ENCODE measurements around the gene ESR2.
"Not testable (repeated sequence)": the region's sequence is repeated elsewhere in the genome, so short reads cannot be mapped to it uniquely, and the experiment has no call there.

Gene ESR2

DNA sequence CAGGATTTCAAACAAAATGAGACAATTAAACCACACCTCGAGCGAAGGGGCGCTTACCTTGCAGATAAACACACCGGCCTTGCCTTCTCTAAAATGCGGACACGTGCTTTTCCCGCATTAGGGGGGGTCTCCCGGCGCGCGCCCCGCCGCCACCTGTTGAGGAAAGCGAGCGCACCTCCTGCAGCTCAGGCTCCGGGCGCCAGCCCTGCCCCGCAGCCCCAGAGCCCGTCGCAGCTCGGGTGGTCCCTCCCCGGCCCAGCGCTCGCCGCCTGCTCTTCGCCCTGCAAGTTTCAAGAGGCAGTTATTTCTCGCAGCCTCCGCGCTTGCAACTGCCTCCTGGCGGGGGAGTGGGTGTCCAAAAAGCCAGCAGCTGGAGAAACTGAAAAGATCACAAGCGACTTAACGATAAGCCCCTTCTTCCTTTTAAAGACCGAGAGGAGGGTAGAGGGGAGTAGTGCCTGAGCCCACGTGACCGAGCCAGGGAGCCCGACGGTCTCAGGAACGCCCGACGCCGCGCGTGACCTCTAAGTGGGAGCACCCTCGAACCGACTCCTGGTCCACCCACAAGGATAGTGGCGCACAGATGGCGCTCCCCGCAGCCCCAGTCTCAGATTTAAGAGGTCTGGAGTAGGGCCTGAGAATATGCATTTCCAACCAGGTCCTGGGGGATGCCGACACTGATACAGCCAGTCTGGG lies at the start of gene ESR2:
TSS of gene ESR2 (minus strand) at position 396 of the 696 bp plus-strand sequence. CDS start 11,386 bp downstream, outside the sequence.
- in situ Hi-C loops (cut with HindIII; ENCODE audit: low sequenced_read_pairs) = no loop called here

DNA sequence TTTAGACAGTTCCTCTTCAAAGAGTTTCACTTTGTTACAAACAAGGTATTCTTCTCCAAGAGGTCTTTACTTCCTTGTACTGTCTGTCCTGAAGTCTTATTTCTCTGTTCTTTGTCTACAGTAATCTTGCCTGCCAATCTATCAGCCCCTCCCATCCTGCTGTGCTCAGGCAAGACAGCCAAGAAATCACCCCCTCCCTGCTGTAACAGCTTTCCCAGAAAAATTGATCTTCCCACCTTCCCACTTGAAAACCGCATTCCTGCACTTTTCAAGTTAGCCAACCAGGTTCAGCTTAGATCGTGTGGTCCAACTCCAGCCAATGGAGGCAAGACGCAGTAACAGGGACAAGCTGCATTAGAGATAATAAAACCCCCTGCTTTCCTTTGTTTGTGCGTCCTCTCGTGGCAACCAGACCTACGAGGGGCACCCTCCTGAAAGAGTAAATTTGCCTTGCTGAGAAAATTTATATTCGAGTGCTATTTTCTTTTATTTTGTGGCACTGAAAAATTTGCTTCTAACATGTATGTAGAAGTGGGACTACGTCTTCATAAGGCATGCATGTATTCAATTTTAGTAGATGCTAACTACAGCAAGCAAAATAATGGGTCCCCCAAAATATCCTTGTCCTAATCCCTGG lies 46.5 kb upstream of the ESR2 start:
- in situ Hi-C loops (cut with HindIII; ENCODE audit: low sequenced_read_pairs) = no loop called here

DNA sequence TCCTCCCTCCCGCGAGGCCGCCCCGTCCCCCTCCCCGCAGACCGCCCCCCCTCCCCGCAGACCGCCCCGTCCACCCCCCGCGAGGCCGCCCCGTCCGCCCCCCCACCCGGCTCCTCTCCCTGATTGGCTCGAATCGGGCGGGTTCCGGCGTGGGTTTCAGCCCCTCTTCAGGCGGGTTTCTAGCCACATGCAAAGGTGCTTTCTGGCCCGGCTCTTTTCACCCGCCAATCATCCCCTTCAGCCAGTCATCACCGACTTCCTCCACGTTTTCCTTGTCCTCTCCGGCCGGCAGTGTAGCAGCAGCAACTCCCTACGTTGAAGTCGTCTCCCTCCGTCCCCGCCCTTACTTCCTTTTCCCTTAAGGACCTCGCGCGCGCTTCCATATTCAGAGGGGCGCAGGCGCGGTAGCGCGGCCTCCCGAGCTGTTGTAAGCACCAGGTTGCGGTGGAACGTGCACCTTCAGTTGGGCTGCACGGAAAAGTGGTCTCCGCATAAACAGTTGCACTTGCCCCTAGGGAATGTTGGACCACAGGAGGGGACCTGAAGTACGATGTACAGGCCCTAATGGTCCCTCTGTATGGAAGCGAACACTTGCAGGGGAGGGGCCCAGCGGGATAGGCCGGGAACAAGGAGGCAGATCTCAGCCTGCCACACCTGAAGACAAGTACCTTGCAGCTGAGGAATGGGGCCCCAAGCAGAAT lies 44.6 kb upstream of the ESR2 start:
- in situ Hi-C loops (cut with HindIII; ENCODE audit: low sequenced_read_pairs) = no loop called here

DNA sequence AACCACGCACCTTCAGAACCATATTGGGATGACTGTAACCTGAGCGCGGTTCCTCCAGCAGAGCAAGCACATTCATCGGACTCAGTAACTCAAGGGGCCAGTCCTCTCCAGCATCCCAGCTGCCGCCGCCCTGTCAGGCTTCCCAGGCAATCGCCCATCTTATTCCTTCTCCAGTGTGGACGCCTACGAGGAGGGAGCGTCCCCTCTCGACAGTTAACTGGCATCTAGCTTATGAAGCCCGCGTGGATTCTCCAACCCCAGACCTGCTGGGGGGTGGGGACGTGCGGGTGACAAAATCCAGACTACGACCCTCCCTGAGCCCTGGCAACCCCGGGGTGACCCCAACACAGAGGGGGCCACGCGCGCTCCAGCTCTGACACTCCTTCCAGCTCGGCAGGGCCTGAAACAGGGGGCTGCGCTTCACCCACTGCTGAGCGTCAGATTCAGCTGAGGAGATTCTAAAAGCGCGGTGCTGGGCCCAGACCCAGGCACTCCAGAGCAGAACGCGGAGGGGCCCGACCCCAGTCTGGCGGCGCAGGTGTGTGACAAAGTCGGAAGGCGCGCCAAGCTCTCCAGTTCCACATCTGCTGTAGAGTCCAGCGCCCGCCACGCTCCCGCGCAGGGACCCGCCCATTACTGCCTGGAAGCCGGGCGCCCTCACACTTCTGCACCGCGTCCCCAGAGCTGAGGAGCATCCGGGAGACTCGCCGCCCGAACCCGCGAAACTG lies 43.9 kb upstream of the ESR2 start:
- in situ Hi-C loops (cut with HindIII; ENCODE audit: low sequenced_read_pairs) = no loop called here

DNA sequence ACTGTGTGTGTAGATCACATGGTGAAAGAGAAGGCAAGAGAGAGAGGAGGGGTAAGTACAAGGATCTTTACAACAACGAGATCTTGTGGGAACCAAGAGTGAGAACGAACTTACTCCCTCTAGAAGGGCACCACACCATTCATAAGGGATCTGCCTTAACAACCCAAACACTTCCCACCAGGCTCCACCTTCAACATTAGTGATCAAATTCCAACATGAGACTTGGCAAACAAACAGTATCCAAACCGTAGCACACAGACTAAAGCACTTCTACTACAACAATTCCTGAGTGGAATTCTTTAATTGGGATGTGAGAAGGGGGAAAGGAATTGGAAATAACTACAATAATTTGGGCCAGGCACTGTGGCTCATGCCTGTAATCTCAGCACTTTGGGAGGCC lies 35.0 kb upstream of the ESR2 start:
- in situ Hi-C loops (cut with HindIII; ENCODE audit: low sequenced_read_pairs) = no loop called here

DNA sequence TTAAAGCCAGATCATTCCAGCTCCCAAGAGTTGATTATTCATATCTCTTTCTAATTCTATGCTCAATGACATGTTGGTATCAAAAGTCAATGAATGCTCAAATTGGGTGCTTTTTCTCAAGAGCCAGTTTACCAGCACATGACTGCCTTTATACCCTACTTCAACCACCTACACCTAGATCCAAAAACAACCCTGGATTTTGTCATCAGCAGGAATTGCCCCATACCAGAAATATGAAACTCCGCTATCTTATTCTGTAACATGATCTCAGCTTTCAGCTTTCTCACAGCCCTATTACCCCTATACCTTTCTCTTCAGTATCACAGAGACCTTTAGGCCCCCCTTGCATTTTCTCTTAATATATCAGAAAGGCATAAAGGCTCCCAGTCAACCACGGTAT lies 32.3 kb upstream of the ESR2 start:
- in situ Hi-C loops (cut with HindIII; ENCODE audit: low sequenced_read_pairs) = no loop called here

DNA sequence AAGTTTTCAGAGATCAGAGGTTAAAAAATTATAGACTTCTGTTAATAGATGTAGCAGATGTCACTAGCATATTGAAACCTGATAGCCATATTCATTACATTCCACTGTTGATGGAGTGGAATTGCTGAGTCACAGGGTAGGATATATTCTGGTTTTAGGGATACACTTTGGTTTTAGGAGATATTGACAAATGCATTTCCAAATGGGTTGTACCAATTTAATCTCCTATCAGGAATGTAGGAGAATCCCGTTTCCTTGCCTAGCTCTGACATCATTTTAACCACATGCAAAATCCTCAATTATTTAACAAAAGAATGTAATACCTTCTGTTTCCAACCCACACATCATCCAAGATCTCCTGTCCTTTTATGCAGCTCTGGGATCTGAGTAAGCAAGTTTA lies 30.7 kb upstream of the ESR2 start:
- in situ Hi-C loops (cut with HindIII; ENCODE audit: low sequenced_read_pairs) = no loop called here

DNA sequence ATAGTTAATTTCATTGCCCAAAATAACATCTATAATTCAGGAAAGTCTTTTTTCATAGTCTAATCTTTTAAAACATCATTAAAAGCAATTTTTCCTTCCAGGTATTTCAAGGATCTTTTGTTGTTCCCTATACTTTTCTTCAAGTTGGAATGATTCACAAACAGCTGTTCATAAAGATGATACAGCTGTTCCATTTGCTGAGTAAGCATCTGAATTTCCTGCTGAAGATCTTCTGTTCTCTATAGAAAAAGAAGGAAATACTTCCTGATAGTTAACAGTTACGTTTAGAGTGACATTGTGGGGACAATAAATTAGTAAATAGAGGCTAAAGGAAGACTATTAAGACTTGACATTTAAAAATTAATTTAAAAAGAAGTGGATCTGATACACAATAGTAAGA lies 30.3 kb upstream of the ESR2 start:
- in situ Hi-C loops (cut with HindIII; ENCODE audit: low sequenced_read_pairs) = no loop called here

DNA sequence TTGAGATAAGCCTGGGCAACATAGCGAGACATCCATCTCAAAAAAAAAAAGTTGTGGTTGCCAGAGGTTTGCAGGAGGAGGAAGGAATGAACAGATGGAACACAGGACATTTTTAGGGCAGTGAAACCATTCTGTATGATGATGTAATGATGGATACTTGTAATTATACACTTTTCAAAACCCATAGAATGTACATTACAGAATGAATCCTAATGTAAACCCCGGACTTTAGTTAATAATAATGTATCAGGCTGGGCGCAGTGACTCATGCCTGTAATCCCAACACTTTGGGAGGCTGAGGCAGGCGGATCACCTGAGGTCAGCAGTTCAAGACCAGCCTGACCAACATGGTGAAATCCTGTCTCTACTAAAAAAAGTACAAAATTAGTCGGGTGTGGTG lies 26.2 kb upstream of the ESR2 start:
- in situ Hi-C loops (cut with HindIII; ENCODE audit: low sequenced_read_pairs) = not testable (repeated sequence)

DNA sequence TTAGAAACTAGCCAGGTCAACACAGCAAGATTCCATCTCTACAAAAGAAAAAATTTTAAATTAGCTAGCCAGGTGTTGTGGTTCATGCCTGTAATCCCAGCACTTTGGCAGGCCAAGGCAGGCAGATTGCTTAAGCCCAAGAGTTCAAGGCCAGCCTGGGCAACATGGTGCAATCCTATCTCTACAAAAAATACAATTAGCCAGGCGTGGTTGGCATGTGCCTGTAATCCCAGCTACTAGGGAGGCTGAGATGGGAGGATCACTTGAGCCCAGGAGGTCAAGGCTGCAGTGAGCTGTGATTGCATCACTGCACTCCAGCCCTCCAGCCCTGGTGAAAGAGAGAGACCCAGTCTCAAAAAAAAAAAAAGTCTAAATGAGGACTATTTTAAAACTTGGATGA lies 24.5 kb upstream of the ESR2 start:
- in situ Hi-C loops (cut with HindIII; ENCODE audit: low sequenced_read_pairs) = not testable (repeated sequence)

DNA sequence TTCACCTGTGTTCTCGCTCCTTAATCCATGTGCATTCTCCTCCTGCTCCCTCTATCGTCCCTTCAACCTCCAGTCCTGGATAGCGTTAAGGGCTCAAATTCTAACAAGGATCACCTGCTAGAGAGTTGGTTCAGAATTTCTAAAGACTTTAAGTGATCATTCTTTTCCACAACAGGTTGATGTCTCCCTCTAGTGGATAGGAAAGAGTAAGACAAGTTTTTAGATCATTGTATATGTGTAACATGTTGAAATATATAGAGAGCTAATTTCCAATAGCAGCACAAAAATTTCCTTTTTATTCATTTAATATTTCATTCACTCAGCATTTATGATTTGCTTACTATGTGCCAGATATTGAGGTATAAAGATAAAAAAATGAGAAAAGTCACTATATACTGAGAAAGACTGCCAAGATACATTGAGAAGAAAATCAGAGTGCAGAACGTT lies 9.3 kb upstream of the ESR2 start:
- in situ Hi-C loops (cut with HindIII; ENCODE audit: low sequenced_read_pairs) = no loop called here

DNA sequence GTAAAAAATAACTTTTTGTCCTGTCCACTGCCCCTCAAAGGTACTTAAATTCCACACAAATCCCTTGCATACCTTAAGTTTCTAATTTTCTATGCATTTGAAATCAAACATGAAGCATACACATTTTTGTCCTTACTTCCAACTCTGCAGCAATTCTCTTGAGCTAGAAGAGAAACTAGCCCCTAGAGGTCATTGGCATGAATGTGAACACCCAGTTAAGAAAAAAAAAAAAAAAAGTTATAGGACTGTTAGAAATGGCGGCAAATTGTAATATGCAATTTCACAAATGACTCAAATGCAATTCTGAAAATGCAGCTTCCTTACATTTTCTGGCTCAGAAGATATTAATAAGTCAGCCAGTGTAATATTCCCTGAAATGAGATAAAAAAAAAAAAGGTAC lies 4.6 kb upstream of the ESR2 start:
- in situ Hi-C loops (cut with HindIII; ENCODE audit: low sequenced_read_pairs) = no loop called here

DNA sequence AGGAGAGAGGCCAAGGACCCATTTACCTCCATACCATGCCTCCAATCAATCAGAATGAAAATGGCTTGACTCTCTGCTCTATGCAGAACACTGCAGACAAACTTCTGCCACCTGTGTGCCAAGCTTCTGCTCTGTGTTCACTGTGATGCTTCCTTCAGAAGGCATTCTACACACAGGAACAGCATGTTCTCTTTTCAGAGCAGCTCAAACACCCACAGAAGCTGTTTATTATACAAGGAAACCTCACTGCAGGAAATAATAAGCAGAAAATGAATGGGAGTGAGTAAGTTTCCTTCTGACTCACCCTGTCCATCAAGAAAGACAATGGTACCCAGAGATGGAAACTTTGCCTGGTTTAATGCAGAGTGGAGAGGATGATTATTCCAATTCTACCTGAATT lies 2.4 kb upstream of the ESR2 start:
- in situ Hi-C loops (cut with HindIII; ENCODE audit: low sequenced_read_pairs) = no loop called here

DNA sequence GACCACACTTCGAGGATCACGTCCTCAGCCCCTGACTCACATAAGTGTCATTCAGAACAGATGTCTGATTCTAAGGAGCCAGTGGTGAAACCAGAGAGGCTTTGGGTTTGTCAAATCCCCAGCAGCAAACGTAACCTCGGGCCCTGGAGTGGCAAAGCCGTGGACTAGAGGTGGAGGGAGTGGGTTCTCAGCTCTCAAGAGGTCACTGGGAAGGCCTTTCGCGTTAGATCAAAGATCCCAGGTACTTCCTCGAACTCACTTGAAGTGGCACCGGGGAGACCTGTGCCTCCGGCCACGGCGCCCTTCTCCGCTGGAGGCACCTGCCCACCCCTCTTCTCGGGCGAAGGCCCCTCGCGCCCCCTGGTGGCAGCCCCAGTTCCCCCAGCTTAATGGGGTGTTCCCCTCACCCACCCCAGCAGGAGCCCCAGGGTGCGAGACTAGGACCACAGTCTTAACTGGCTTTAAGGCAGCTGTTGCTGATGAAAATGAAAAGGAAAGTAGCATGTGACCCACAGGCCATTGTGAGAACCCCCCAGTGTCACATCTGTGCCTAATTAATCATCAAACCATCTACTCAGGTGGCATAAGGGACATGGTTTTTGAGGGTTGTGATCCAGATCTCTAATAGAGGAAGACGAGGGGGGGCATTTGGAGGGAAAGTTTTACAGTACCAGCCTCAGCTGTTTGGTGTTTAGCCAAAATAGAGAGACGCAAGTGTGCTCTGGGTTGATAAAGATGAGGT lies 672 bp upstream of the ESR2 start:
- in situ Hi-C loops (cut with HindIII; ENCODE audit: low sequenced_read_pairs) = no loop called here

DNA sequence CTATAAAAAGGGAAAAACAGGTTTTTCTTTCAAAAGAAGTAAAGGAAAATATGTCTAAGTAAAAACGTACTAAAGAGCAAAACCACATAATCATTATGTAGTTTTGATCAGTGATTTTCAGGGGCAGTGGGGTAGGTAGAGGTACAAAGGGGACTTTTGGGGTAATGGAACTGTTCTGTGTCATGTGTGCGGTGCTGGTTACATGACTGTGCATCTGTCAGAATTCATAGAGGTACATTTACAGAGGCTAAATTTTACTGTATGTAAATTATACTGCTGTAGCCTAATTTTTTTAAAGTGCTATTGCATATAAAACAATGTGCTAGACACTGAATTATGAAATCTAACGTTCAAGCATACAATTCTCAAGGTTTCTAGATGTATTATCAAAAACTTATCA lies 2.0 kb downstream of the ESR2 start:
- in situ Hi-C loops (cut with HindIII; ENCODE audit: low sequenced_read_pairs) = no loop called here

DNA sequence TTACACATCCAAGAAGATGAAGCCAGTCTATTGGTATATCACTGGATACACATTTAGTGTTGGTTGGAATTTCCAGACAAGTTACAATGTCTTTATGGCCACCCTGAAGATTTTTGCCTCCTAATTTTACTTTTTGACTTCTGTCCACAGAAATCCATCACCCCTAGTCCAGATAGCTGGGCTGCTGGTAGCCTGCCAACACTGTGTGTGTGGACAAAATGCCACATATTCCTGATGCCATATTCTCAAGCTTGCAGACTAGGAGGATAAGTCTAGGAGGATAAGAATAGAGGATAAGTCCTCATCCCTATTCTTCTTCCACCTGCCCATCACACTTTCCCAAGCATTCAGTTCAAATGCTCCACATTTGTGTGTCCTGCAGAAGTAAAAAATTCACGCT lies 4.6 kb downstream of the ESR2 start:
- in situ Hi-C loops (cut with HindIII; ENCODE audit: low sequenced_read_pairs) = no loop called here

DNA sequence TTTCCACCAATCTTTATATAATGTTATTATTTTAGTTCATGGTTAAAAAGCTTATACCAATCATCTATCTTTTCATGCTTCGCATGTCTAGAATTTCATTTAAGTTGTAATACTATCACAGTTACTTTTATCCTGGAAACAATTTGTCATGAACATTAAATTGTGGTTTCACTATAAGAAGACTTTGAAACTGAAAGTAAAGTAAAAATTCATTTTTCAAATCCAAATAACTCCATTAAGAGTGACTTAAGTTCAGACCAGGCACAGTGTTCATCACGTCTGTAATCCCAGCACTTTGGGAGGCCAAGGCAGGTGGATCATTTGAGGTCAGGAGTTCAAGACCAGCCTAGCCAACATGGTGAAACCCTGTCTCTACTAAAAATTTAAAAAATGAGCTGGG lies 12.4 kb downstream of the ESR2 start:
- in situ Hi-C loops (cut with HindIII; ENCODE audit: low sequenced_read_pairs) = no loop called here

DNA sequence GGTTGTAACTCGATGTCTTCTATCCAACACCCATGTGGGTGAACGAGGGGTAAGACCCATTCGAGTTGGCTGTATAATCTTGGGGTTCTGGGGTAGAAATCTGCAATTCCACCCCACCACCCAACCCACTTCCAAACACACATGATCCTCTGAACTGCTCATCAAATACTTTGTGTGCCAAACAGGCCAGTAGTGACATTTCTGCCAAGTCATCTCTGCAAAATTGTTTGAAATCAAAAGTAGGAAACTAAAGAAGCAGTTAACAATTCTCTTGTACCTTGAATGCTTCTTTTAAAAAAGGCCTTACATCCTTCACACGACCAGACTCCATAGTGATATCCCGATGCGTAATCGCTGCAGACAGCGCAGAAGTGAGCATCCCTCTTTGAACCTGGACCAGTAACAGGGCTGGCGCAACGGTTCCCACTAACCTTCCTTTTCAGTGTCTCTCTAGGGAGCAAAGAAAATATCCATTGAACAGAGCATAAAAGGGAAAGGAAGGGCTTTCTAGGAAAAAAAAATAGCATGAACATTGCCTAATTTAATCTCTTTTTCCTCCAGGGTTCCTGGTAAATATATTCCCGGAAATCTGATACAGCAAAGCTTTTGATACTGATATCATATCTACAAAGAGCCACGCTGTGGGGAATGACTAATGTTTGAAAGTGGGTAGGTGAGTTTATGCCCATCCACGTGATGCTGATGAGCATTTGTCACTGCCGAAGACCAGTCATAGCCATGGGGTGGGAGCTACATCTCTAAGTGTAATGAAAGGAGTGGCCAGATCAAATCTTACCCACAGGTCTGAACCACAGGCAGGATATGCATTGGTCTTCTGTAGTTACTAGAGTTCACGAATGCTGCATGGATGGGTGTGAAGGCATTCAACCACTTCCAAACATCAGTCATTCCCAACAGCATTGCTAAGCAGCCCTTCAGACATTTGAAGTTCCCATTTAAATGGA lies 14.2 kb downstream of the ESR2 start:
- in situ Hi-C loops (cut with HindIII; ENCODE audit: low sequenced_read_pairs) = no loop called here

DNA sequence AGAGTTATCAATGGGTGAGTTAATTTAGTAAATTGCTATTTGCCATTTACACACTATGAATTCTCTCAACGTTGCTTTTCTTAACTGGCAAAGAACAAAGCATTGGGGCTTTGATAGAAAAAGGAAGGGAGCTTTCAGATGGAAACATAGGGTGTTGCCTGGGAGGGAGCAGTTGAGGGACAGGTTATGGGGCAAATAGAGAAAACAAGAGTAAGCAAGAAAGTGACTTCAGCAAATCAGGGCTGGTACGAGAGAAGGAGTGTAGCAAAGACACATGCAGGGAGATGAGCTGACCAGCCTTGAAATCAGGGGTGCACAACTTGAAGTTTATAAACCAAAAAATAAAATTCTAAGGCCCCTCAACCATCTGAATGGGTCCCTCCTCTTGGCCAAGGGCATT lies 15.7 kb downstream of the ESR2 start:
- in situ Hi-C loops (cut with HindIII; ENCODE audit: low sequenced_read_pairs) = no loop called here

DNA sequence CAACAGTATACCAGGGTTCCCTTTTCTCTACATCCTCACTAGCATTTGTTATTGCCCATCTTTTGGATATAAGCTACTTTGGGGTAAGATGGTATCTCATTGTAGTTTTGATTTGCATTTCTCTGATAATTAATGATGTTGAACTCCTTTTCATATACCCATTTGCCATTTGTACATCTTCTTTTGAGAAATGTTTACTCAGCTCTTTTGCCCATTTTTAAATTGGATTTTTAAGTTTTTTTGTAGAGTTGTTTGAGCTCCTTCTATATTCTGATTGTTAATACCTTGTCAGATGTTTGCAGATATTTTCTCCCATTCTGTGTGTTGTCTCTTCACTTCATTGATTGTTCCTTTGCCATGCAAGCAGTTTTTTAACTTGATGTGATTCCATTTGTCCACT lies 22.2 kb downstream of the ESR2 start:
- in situ Hi-C loops (cut with HindIII; ENCODE audit: low sequenced_read_pairs) = no loop called here

All from DLD1 (cell line).